ENCODE measurements around the gene PDZRN3. TPM values are rescaled to one million over a fixed set of nuclear protein-coding genes. Genes with fewer than 3 reads are reported as not detected.

The PDZRN3 gene
- total and polyA plus RNA-seq, 2 experiments from 2014 or later, result 7.5 to 14.0 TPM

- TF ChIP-seq ZNF114 (CRISPR knock-in tag; IDR thresholded peaks at IDR 0.05) (no peak), STAT1 (IDR thresholded peaks at IDR 0.05; ENCODE audit: unreplicated experiment) (no peak), CTCF (conservative IDR thresholded peaks at IDR 0.05; ENCODE audit: low read depth in 2 of 2) (no peak), REST (IDR thresholded peaks at IDR 0.05; ENCODE audit: unreplicated experiment) (no peak), EZH2 (IDR thresholded peaks at IDR 0.05; ENCODE audit: low read depth, unreplicated experiment) (no peak)
These were observed 283.3 kb downstream of the PDZRN3 start (continued) for GRCh38 chr3:73341272-73341935.

DNA sequence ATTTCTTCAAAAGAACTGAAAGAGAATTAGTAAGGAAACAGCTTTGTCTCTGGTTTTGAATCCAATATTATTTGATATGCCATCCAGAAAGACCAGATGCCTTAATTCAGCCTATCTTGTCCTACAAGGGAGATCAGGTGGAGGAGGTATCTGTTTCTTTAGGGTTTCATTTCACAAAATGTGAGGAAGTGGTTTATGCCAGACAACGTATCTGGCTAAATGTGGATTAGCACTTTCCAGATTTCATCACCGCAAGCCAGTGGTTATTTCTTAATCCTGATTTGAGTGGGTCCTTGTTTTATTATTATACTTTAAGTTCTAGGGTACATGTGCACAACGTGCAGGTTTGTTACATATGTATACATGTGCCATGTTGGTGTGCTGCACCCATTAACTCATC is 292.2 kb downstream of the PDZRN3 start:
- TF ChIP-seq POLR2AphosphoS5 (IDR thresholded peaks at IDR 0.05; ENCODE audit: low read depth) (no peak), EZH2 (IDR thresholded peaks at IDR 0.05; ENCODE audit: low read depth, unreplicated experiment) (no peak), JUNB (IDR thresholded peaks at IDR 0.05; ENCODE audit: unreplicated experiment) (no peak), CREB1 (CRISPR knock-in tag; IDR thresholded peaks at IDR 0.05; ENCODE audit: low read depth) (no peak), STAT1 (IDR thresholded peaks at IDR 0.05; ENCODE audit: unreplicated experiment) (no peak)
- H3K79me2 ChIP-seq (replicated peaks; ENCODE audit: insufficient read depth), result no peaks in the 10 kb centered on the region
- Mint-ChIP-seq H3K36me3 (ENCODE audit: low read depth) (peaks cover 6% of the 10 kb centered on the region; the same call in 2 of the 3 replicates), H3K9me3 (peaks cover 6% of the 10 kb centered on the region; the same call in 2 of the 3 replicates), H3K4me1 (no peaks in the 10 kb centered on the region), H3K27ac (no peak overlapping the region), H3K4me3 (no peak overlapping the region), H3K27me3 (ENCODE audit: insufficient read depth, low read depth, poor library complexity) (no peaks in the 10 kb centered on the region)
- H3F3A ChIP-seq (replicated peaks; ENCODE audit: low read depth), result no peaks in the 10 kb centered on the region
- no peak for DNase-seq (ENCODE audit: low spot score)
- H3K4me2 ChIP-seq, result no peak overlapping the region
- peaks cover 4% of the 10 kb centered on the region; the same call in 1 of the 2 replicates for H3K9me2 ChIP-seq (ENCODE audit: insufficient read depth)
- no peak overlapping the region for H2AFZ ChIP-seq
- H3K27ac ChIP-seq (ENCODE audit: low read depth), result no peak overlapping the region
- H4K20me1 ChIP-seq (replicated peaks; ENCODE audit: insufficient read depth), result no peaks in the 10 kb centered on the region
- no peak for ATAC-seq
- H3K27me3 ChIP-seq (ENCODE audit: insufficient read depth), result no peaks in the 10 kb centered on the region
- no peaks in the 10 kb centered on the region for H3K36me3 ChIP-seq (ENCODE audit: insufficient read depth)
- H3K4me3 ChIP-seq, result no peak overlapping the region
- H3K4me1 ChIP-seq (ENCODE audit: insufficient read depth), result no peaks in the 10 kb centered on the region

Small RNA genes within 50 kb of the gene (small RNA-seq; reads per million reads assigned to genes)
- not detected for gene RNU7-119P (ENCODE audit: low replicate concordance)
